GM13977 (cell line): ENCODE measurements around the gene CCDC12.

ENCODE experiments used
- DNase-seq: peaks from one replicate; pipeline ENCODE4 v3.0.0; 2012; ENCODE audit warnings: low spot score
- in situ Hi-C: fragments of 300-500 bp; cut with MboI; formaldehyde crosslinking; loops from one replicate; pipeline ENCODE4 v1.12.0; 2022; ENCODE audit warnings: low sequenced_read_pairs, low pct_unique_long_range_greater_than_20kb, mixed read lengths, inconsistent platforms; ENCODE audit not compliant: unreplicated experiment
- TF ChIP-seq, protein P1 (sequence below): IDR thresholded peaks from 2 replicates; pipeline ENCODE4 v1.5.1; 2012; ENCODE audit warnings: mild to moderate bottlenecking, control low read depth; ENCODE audit not compliant: insufficient read depth; ENCODE audit errors: extremely low read depth, missing control alignments

The CCDC12 gene

DNA sequence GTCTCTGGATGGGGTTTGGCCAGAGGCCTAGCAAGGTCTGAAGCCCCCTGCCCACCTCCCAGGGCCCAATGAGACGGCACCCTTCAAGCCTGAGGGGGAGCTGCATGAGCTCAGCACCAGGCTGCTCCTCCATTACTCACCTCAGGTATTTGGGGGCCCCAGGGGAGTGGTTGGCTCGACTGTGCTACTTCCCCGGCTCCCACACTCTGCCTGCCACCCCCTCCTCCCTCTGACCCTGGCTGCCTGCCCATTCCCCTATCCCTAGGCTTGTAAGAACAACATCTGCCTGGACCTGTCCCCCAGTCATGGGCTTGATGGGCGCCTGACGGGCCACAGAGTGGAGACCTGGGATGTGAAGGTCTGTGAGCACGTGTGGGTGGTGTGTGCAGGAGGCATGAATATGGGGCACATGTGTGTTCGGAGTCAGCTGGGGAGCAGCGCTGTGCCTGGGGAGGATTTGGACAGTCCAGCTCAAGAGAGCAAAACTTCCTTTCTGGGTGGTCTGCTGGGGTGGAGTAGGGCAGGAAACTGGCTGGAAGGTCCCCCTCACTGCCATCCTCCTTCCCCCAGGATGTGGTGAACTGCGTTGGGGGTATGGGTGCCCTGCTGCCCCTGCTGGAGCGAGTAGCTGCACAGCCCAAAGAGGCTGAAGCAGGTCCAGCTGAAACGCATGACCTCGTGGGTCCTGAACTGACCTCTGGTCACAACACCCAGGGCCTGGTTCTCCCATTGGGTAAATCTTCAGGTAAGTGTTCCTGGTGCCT lies 20.3 kb upstream of the CCDC12 start:
- DNase-seq = no peak
- in situ Hi-C loops = no loop called here
- TF ChIP-seq, protein P1, sequence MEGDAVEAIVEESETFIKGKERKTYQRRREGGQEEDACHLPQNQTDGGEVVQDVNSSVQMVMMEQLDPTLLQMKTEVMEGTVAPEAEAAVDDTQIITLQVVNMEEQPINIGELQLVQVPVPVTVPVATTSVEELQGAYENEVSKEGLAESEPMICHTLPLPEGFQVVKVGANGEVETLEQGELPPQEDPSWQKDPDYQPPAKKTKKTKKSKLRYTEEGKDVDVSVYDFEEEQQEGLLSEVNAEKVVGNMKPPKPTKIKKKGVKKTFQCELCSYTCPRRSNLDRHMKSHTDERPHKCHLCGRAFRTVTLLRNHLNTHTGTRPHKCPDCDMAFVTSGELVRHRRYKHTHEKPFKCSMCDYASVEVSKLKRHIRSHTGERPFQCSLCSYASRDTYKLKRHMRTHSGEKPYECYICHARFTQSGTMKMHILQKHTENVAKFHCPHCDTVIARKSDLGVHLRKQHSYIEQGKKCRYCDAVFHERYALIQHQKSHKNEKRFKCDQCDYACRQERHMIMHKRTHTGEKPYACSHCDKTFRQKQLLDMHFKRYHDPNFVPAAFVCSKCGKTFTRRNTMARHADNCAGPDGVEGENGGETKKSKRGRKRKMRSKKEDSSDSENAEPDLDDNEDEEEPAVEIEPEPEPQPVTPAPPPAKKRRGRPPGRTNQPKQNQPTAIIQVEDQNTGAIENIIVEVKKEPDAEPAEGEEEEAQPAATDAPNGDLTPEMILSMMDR = no peak

DNA sequence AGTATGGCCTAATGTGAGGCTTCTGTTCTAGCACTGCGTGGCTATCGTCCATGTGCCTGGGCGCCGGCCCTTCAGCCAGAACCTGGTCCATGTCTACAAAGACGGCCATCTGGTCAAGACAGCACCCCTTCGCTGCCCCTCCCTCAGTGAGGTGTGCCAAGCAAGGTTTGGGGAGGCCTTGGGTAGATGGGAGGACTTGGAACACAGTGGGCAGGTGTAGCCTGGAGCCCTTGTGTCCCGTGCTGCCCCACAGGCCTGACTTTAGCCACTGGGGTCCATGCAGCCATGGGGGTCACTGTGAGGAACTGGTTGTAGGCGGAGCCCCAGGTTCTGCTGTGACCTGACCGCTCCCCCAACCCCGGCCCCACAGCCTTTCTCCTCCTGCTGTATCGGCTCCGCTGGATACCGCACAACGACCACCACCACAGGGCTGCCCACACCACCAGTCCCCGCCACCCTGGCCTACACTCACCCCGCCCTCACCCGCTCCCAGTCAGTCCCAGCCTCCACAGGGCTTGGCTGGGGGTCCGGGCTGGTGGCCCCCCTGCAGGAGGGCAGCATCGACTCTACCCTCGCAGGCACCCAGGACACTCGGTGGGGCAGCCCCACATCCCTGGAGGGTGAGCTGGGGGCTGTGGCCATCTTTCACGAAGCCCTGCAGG lies 19.5 kb upstream of the CCDC12 start:
- TF ChIP-seq, protein P1 = no peak
- no peak for DNase-seq
- in situ Hi-C loops = no loop called here

DNA sequence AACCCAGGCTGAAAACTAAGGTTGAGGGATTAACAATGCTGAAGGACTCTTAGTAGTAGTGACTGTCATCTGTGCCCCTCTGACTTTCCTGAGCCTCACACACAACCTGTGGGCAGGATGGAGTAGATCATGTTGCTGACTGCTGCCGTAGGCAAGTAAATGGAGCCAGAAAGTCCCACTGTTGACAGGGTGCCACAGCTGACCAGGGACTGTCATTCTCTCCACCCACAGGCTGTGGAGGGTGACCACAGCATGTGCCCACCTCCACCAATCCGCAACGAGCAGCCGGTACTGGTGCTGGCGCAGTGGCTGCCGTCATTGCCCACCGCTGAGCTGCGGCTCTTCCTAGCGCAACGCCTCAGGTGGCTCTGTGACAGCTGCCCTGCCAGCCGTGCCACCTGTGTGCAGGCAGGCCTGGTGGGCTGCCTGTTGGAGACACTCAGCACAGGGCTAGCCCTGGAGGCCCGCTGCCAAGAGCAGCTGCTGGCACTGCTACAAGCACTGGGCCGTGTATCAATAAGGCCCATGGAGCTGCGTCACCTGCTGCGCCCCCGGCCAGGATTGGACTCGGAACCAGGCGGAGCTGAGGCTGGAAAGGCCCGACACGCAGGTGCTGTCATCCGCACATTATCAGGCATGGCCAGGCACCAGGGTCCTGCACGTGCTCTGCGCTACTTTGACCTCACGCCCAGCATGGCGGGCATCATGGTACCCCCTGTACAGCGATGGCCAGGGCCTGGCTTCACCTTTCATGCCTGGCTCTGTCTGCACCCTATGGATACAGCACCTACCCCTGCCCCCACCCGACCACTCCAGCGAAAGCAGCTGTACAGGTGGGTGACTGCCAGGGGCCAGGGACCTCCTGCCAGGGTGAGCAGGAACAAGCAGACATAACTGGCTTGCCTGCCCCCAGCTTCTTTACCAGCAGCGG lies 18.5 kb upstream of the CCDC12 start:
- in situ Hi-C loops = no loop called here
- TF ChIP-seq, protein P1 = no peak
- no peak for DNase-seq

DNA sequence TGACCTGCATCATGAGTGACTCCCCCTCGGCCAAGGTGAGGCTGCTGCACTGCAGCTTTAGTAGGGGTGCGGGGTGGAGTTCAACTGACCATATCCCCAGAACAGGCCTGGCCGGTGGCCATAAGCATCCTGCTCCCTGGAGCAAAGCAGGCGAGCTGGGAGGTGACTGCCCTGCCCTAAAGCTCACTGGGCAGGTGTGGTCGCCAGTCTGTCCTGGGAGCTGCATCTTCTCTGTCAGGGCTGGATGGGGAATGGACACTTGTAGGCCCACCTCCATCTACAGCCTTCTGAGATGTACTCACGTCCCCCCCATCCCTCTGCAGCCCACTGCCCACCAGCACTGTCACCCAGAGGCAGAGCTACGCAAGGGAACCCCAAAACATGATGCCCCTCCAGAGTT lies 17.4 kb upstream of the CCDC12 start:
- no peak for DNase-seq
- in situ Hi-C loops = no loop called here
- TF ChIP-seq, protein P1 = no peak

DNA sequence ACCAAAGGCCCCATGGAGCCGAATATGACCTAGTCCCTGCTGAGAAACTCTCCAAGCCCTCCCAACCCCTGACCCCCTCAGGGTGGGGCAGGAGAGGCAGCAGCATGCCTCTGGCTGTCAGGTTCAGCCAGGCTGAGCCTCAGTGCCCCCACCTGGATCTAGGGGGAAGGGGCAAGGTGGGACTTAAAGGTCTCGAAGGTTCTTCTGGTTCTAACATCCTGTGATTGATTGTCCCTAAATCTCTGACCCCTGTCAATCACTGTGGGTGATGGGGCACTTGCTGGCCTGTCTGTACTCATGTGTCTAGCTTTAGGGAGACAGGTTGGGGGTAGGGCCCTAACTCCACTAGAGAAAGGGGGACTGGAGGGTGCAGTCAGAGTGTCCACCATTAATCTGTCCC lies 16.7 kb upstream of the CCDC12 start:
- in situ Hi-C loops = no loop called here
- DNase-seq = no peak
- TF ChIP-seq, protein P1 = no peak

DNA sequence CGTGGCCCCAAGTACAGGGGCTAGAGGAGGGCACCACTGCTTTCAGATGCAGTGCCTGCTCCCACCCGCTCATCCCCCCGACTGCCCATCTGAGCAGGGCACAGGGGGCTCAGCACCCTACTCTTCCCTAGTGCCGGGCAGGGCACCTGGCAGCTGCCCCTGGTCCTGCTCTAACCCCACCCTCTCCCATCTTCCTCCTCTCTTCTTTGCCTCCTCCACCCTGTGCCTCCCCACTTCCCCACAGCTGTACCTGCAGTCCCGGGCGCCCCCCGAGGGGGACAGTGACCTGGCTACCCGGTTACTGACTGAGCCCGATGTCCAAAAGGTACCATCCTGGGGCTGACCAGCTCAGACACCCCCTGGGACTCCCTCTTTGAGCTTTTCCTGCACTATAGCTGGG lies 15.7 kb upstream of the CCDC12 start:
- no peak for DNase-seq
- in situ Hi-C loops = no loop called here
- TF ChIP-seq, protein P1 = no peak
